Ishikawa (cell line): Measurements from ENCODE around the gene PHLDA3.

ENCODE experiments used
- CEBPB ChIP-seq: IDR thresholded peaks from 2 replicates; pipeline ENCODE4 v1.6.1; 2012
- CREB1 ChIP-seq: IDR thresholded peaks from 2 replicates; pipeline ENCODE4 v1.6.1; 2012; ENCODE audit warnings: low read depth
- EGR1 ChIP-seq: IDR thresholded peaks from 2 replicates; pipeline ENCODE4 v1.6.1; 2012
- EP300 ChIP-seq: IDR thresholded peaks from 2 replicates; pipeline ENCODE4 v1.6.1; 2012; ENCODE audit warnings: borderline replicate concordance
- FOXM1 ChIP-seq: IDR thresholded peaks from 2 replicates; pipeline ENCODE4 v1.6.1; 2012; ENCODE audit warnings: low read depth, borderline replicate concordance
- NFIC ChIP-seq: IDR thresholded peaks from 2 replicates; pipeline ENCODE4 v1.6.1; 2012
- RAD21 ChIP-seq: IDR thresholded peaks from 2 replicates; pipeline ENCODE4 v1.6.1; 2012; ENCODE audit warnings: low read depth
- TAF1 ChIP-seq: IDR thresholded peaks from 2 replicates; pipeline ENCODE4 v1.6.1; 2012; ENCODE audit warnings: low read depth, mild to moderate bottlenecking
- TCF12 ChIP-seq: IDR thresholded peaks from 2 replicates; pipeline ENCODE4 v1.6.1; 2012; ENCODE audit warnings: low read depth
- TEAD4 ChIP-seq: IDR thresholded peaks from 2 replicates; pipeline ENCODE4 v1.6.1; 2012
- YY1 ChIP-seq: IDR thresholded peaks from 2 replicates; pipeline ENCODE4 v1.6.1; 2012; ENCODE audit warnings: low read depth
- ZBTB7A ChIP-seq: IDR thresholded peaks from 2 replicates; pipeline ENCODE4 v1.6.1; 2012; ENCODE audit warnings: low read depth
- TF ChIP-seq, protein P1 (sequence below): IDR thresholded peaks from 2 replicates; pipeline ENCODE4 v1.6.1; 2012
- TF ChIP-seq, protein P2 (sequence below): IDR thresholded peaks from 2 replicates; pipeline ENCODE4 v1.6.1; 2012
- TF ChIP-seq, protein P3 (sequence below): IDR thresholded peaks from 2 replicates; pipeline ENCODE4 v1.6.1; 2012; ENCODE audit warnings: low read depth, mild to moderate bottlenecking

Gene PHLDA3

GRCh38 chr1:201444792-201445191 is 24.2 kb downstream of the PHLDA3 start:
- TF ChIP-seq FOXM1 (no peak), NFIC (no peak), RAD21 (no peak), EP300 (no peak), TCF12 (no peak), CEBPB (no peak), EGR1 (no peak), CREB1 (no peak), TAF1 (no peak), TEAD4 (no peak), YY1 (no peak), ZBTB7A (no peak)
- TF ChIP-seq, protein P1, sequence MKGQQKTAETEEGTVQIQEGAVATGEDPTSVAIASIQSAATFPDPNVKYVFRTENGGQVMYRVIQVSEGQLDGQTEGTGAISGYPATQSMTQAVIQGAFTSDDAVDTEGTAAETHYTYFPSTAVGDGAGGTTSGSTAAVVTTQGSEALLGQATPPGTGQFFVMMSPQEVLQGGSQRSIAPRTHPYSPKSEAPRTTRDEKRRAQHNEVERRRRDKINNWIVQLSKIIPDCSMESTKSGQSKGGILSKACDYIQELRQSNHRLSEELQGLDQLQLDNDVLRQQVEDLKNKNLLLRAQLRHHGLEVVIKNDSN: no peak
- TF ChIP-seq, protein P2, sequence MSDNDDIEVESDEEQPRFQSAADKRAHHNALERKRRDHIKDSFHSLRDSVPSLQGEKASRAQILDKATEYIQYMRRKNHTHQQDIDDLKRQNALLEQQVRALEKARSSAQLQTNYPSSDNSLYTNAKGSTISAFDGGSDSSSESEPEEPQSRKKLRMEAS: no peak
- TF ChIP-seq, protein P3, sequence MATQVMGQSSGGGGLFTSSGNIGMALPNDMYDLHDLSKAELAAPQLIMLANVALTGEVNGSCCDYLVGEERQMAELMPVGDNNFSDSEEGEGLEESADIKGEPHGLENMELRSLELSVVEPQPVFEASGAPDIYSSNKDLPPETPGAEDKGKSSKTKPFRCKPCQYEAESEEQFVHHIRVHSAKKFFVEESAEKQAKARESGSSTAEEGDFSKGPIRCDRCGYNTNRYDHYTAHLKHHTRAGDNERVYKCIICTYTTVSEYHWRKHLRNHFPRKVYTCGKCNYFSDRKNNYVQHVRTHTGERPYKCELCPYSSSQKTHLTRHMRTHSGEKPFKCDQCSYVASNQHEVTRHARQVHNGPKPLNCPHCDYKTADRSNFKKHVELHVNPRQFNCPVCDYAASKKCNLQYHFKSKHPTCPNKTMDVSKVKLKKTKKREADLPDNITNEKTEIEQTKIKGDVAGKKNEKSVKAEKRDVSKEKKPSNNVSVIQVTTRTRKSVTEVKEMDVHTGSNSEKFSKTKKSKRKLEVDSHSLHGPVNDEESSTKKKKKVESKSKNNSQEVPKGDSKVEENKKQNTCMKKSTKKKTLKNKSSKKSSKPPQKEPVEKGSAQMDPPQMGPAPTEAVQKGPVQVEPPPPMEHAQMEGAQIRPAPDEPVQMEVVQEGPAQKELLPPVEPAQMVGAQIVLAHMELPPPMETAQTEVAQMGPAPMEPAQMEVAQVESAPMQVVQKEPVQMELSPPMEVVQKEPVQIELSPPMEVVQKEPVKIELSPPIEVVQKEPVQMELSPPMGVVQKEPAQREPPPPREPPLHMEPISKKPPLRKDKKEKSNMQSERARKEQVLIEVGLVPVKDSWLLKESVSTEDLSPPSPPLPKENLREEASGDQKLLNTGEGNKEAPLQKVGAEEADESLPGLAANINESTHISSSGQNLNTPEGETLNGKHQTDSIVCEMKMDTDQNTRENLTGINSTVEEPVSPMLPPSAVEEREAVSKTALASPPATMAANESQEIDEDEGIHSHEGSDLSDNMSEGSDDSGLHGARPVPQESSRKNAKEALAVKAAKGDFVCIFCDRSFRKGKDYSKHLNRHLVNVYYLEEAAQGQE: no peak

GRCh38 chr1:201443747-201444146 is 25.2 kb downstream of the PHLDA3 start:
- no peak for TF ChIP-seq TCF12
- TF ChIP-seq, protein P3: no peak
- TF ChIP-seq YY1: no peak
- no peak for TF ChIP-seq EP300
- TF ChIP-seq, protein P1: no peak
- no peak for TF ChIP-seq EGR1
- TF ChIP-seq, protein P2: no peak
- no peak for TF ChIP-seq FOXM1
- TF ChIP-seq ZBTB7A: no peak
- no peak for TF ChIP-seq TEAD4

DNA sequence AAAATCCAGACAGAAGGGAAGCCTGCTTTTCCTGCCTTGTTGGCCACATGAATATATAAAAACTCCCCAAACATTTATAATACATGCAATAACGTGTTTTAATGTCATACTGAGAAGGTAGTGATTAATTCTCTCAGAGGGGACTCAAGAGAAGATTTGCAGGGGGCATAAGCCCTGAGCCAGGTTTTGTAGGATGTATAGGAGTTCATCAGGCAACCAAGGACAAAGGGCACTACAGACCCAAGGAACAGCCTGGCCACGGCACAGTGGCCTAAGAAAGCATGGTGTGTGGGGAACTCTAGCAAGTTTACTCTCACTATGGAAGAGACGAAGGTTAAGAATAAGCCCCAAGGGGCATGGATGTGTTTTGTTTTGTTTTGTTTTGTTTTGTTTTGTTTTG is 32.0 kb downstream of the PHLDA3 start:
- TF ChIP-seq EGR1 (no peak), NFIC (no peak), YY1 (no peak), CREB1 (no peak), TAF1 (no peak), EP300 (no peak), ZBTB7A (no peak), TEAD4 (no peak), CEBPB (no peak), TCF12 (no peak), RAD21 (no peak)
- TF ChIP-seq, protein P3: no peak
- TF ChIP-seq, protein P2: no peak

DNA sequence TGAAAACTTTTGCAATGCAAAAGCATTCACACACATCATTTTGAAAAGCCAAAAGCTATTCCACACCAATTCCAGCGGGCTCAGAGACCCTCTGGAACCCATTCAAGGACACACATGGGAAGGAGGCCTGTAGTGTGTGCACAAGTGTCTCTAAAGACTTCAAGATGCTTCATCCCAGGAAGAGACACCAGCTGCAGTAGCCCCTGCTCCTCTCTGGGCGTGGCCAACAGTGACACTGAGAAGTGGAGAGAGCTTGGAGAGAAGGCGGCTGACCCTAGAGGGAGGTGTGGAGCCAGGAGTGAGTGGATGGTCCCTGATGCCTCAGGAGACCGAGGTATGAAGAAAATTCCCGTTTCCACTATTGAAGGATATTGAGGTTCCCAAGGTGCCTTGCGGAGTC is 32.6 kb downstream of the PHLDA3 start:
- TF ChIP-seq, protein P2: no peak
- TF ChIP-seq CREB1 (no peak), EP300 (no peak), CEBPB (no peak), YY1 (no peak), EGR1 (no peak)
- TF ChIP-seq, protein P3: no peak
